Testis (tissue), 2 donors: ENCODE measurements around the gene KDM5B.
"Not testable (repeated sequence)": the region's sequence is repeated elsewhere in the genome, so short reads cannot be mapped to it uniquely, and the experiment has no call there.

ENCODE experiments used
- CTCF ChIP-seq, 3 experiments: fragments of 450-650 bp in 2 of 3; fragments of 200-600 bp in 1 of 3; sonication (generic) in 1 of 3; IDR thresholded peaks; one replicate each; pipeline ENCODE4 v1.5.1; 2016 to 2019; ENCODE audit warnings: antibody characterized with exemption in 3 of 3, mild to moderate bottlenecking in 2 of 3, moderate library complexity in 1 of 3
- POLR2A ChIP-seq: fragments of 450-650 bp; IDR thresholded peaks from one replicate; pipeline ENCODE4 v1.6.1; 2017; ENCODE audit warnings: antibody characterized with exemption, mild to moderate bottlenecking, moderate library complexity

- TF ChIP-seq CTCF (IDR thresholded peaks at IDR 0.05); POLR2A: not testable (repeated sequence)
Observed at GRCh38 chr1:202744770-202745169, 63.5 kb downstream of the KDM5B start.
